ENCODE results near the gene DYNC2I2. TPM values are rescaled to one million over a fixed set of nuclear protein-coding genes. Genes with fewer than 3 reads are reported as not detected.
"Not testable (repeated sequence)": the region's sequence is repeated elsewhere in the genome, so short reads cannot be mapped to it uniquely, and the experiment has no call there.

Gene DYNC2I2
- total RNA-seq, 1 experiment from 2014 or later: 71.1 TPM

GRCh38 chr9:128587453-128587852 is 69.2 kb downstream of the DYNC2I2 start (continued):
- TF ChIP-seq NR3C1 (CRISPR knock-in tag; conservative IDR thresholded peaks at IDR 0.05; ENCODE audit: low read depth) (no peak), ZMAT4 (CRISPR knock-in tag; IDR thresholded peaks at IDR 0.05) (no peak)

- DNase-seq (ENCODE audit: low spot score); CTCF ChIA-PET; H3K4me3 Mint-ChIP-seq; ATAC-seq; H3K27me3 Mint-ChIP-seq (ENCODE audit: low read depth); H3K9me3 Mint-ChIP-seq; POLR2A ChIA-PET; H3K4me1 Mint-ChIP-seq; H3K27ac Mint-ChIP-seq: not testable (repeated sequence)
- H3K36me3 Mint-ChIP-seq: peaks cover 83% of the 10 kb centered on the region
These were observed 69.7 kb downstream of the DYNC2I2 start for GRCh38 chr9:128586934-128587333.

- ATAC-seq; H3K4me1 Mint-ChIP-seq; H3K9me3 Mint-ChIP-seq; H3K4me3 Mint-ChIP-seq; DNase-seq (ENCODE audit: low spot score); H3K27me3 Mint-ChIP-seq (ENCODE audit: low read depth); H3K27ac Mint-ChIP-seq; CTCF ChIA-PET; POLR2A ChIA-PET: not testable (repeated sequence)
- peaks cover 85% of the 10 kb centered on the region for H3K36me3 Mint-ChIP-seq
These were observed 71.5 kb downstream of the DYNC2I2 start for GRCh38 chr9:128585155-128585554.

Other genes with a start within 250 kb of the DYNC2I2 start
- 13.7 to 15.9 TPM (median 15.2 TPM) in 3 replicates for gene CERCAM, start 236.0 kb downstream of the DYNC2I2 start, total RNA-seq (2021)
- gene ODF2, start 200.8 kb downstream of the DYNC2I2 start, total RNA-seq (2021): 29.3 to 31.9 TPM (median 29.9 TPM) in 3 replicates
- 19.0 to 19.7 TPM (median 19.3 TPM) in 3 replicates for gene GLE1, start 152.1 kb downstream of the DYNC2I2 start, total RNA-seq (2021)
- 213 to 255 TPM (median 224 TPM) in 3 replicates for gene SPTAN1, start 104.3 kb downstream of the DYNC2I2 start, total RNA-seq (2021)
- 1,083 to 1,129 TPM (median 1,086 TPM) in 3 replicates for gene SET, start 32.4 kb upstream of the DYNC2I2 start, total RNA-seq (2021)
- gene PKN3, start 45.7 kb upstream of the DYNC2I2 start, total RNA-seq (2021): 24.1 to 28.9 TPM (median 27.5 TPM) in 3 replicates
- 39.7 to 46.3 TPM (median 45.2 TPM) in 3 replicates for gene ZDHHC12, start 67.3 kb upstream of the DYNC2I2 start, total RNA-seq (2021)
- gene ZER1, start 115.1 kb upstream of the DYNC2I2 start, total RNA-seq (2021): 20.6 to 24.5 TPM (median 23.8 TPM) in 3 replicates
- gene TBC1D13, start 130.4 kb upstream of the DYNC2I2 start, total RNA-seq (2021): 20.8 to 23.2 TPM (median 21.6 TPM) in 3 replicates
- 25.8 to 28.7 TPM (median 25.8 TPM) in 3 replicates for gene ENDOG, start 161.7 kb upstream of the DYNC2I2 start, total RNA-seq (2021)
- gene SPOUT1, start 172.9 kb upstream of the DYNC2I2 start, total RNA-seq (2021): 76.8 to 79.3 TPM (median 77.5 TPM) in 3 replicates
- 31.4 to 34.1 TPM (median 33.0 TPM) in 3 replicates for gene KYAT1, start 225.1 kb upstream of the DYNC2I2 start, total RNA-seq (2021)
- 63.8 to 83.5 TPM (median 64.5 TPM) in 3 replicates for gene LRRC8A, start 225.3 kb upstream of the DYNC2I2 start, total RNA-seq (2021)

Data from WTC11 (cell line).